ENCODE measurements around the gene TPT1.
"Not testable (repeated sequence)": the region's sequence is repeated elsewhere in the genome, so short reads cannot be mapped to it uniquely, and the experiment has no call there.

Gene TPT1

DNA sequence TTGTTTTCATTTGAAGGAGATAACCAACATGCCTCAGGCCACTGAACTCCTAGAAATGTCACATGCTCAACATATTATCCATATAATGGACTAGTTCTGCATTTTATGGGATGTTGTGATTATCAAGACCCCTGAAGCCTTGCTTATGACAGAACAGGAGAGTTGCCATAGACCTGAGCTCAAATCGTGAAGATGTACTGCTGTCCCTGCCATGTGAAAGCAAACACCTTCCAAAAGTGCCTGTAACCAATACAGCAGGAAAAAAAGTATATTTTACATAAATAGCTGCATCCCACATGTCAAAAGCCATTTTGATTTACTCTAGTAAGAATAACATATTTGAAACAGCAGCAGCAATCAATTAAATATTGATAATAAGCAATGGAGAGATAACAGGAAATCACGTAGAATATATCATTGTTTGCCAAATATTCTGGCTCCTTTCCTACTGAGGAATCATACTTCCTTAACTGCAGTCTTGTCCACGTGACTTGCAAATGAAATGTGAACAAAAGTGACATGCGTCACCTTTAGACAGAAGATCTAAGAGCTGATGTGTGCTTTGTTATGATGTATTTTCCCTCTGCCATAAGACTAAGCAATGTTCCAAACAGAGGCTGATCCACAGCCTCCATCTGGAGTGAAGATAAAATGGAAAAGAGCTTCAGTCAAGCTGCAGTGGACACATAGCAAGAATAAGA is 43.6 kb upstream of the TPT1 start:
- TF ChIP-seq CTCF (IDR thresholded peaks at IDR 0.05; ENCODE audit: insufficient read depth, low read length, missing control alignments): no peak
- H3K4me3 ChIP-seq (ENCODE audit: low read depth, low read length): no peak overlapping the region
- POLR2A ChIA-PET: no interaction called here
- CTCF ChIA-PET: interaction anchor here (1.0 to 4.0 kb wide), 3 partner anchors 10 to 128 kb away, joined by 3 to 30 read pairs (median 29); no protein-coding TSS in a partner anchor
- DNase-seq (ENCODE audit: low read depth, low spot score): no peak

DNA sequence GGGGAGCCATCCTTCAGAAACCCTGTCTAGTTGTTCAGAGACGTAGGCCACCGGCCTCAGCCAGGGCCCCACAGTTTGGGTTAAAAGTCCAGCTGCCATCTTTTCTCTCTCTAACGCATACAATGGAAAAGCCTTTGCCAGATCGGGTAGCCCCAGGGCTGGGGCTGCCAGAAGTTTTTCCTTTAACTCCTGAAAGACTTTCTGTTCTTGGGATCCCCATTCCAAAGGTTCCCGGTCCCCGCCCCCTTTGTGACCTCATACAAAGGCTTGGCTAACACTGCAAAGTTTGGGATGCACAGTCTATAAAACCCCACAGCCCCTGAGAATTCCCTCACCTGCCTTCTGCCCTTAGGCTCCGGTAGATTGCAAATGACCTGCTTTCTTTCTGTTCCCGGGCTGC is 41.8 kb upstream of the TPT1 start:
- POLR2A ChIA-PET; DNase-seq (ENCODE audit: low read depth, low spot score); H3K4me3 ChIP-seq (ENCODE audit: low read depth, low read length): not testable (repeated sequence)
- CTCF ChIA-PET: interaction anchor here (3.8 to 4.0 kb wide), 2 partner anchors 12 kb away, joined by 29 to 30 read pairs; no protein-coding TSS in a partner anchor

DNA sequence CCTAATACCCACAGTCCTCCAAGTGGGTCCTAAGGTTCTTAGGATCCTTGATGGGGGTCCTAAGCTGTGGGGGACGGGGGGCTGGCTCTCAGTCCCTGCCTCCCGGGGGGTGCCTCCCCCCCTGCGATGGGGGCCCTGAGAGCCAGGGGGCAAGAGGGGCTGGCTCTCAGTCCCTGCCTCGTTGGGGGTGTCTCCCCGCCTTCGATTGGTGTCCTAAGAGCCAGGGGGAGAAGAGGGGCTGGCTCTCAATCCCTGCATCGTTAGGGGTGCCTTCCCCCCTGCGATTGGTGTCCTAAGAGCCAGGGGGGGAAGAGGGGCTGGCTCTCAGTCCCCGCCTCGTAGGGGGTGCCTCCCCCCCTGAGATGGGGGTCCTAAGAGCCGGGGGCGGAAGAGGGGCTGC is 40.2 kb upstream of the TPT1 start:
- ChIA-PET POLR2A (no interaction called here), CTCF (no interaction called here)
- TF ChIP-seq CTCF (IDR thresholded peaks at IDR 0.05; ENCODE audit: insufficient read depth, low read length, missing control alignments): no peak
- no peak for DNase-seq (ENCODE audit: low read depth, low spot score)
- H3K4me3 ChIP-seq (ENCODE audit: low read depth, low read length): no peak overlapping the region

- H3K4me3 ChIP-seq (ENCODE audit: low read depth, low read length); CTCF ChIA-PET; DNase-seq (ENCODE audit: low read depth, low spot score); POLR2A ChIA-PET: not testable (repeated sequence)
Observed at GRCh38 chr13:45380708-45381107, 39.7 kb upstream of the TPT1 start.

GRCh38 chr13:45379516-45379915 is 38.5 kb upstream of the TPT1 start:
- CTCF ChIA-PET, POLR2A ChIA-PET: not testable (repeated sequence)

DNA sequence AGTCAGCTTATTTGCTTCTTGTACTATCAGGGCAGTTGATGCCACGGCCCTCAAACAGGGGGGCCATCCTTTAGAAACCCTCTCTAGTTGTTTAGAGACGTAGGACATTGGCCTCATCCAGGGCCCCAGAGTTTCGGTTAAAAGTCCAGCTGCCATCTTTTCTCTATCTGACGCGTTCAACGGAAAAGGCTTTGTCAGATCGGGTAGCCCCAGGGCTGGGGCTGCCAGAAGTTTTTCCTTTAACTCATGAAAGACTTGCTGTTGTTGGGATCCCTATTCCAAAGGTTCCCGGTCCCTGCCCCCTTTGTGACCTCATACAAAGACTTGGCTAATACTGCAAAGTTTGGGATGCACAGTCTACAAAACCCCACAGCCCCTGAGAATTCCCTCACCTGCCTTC is 37.8 kb upstream of the TPT1 start:
- H3K4me3 ChIP-seq (ENCODE audit: low read depth, low read length); POLR2A ChIA-PET; DNase-seq (ENCODE audit: low read depth, low spot score); CTCF ChIA-PET: not testable (repeated sequence)

More at GRCh38 chr13:45379516-45379915, 38.5 kb upstream of the TPT1 start:
- DNase-seq (ENCODE audit: low read depth, low spot score); H3K4me3 ChIP-seq (ENCODE audit: low read depth, low read length): not testable (repeated sequence)

GRCh38 chr13:45377314-45377713 is 36.3 kb upstream of the TPT1 start:
- POLR2A ChIA-PET: not testable (repeated sequence)
- CTCF ChIA-PET: interaction anchor here (3.3 kb wide), 1 partner anchor 16 kb away, joined by 14 read pairs; no protein-coding TSS in a partner anchor

GRCh38 chr13:45376651-45377050 is 35.7 kb upstream of the TPT1 start:
- DNase-seq (ENCODE audit: low read depth, low spot score); POLR2A ChIA-PET; H3K4me3 ChIP-seq (ENCODE audit: low read depth, low read length): not testable (repeated sequence)
- CTCF ChIA-PET: interaction anchor here (3.3 kb wide), 1 partner anchor 16 kb away, joined by 14 read pairs; no protein-coding TSS in a partner anchor

More at GRCh38 chr13:45377314-45377713, 36.3 kb upstream of the TPT1 start:
- not testable (repeated sequence) for H3K4me3 ChIP-seq (ENCODE audit: low read depth, low read length); DNase-seq (ENCODE audit: low read depth, low spot score)

- DNase-seq (ENCODE audit: low read depth, low spot score): no peak
- ChIA-PET CTCF (interaction anchor here (3.3 kb wide), 1 partner anchor 18 kb away, joined by 14 read pairs; no protein-coding TSS in a partner anchor), POLR2A (no interaction called here)
- TF ChIP-seq CTCF (IDR thresholded peaks at IDR 0.05; ENCODE audit: insufficient read depth, low read length, missing control alignments): no peak
- no peak overlapping the region for H3K4me3 ChIP-seq (ENCODE audit: low read depth, low read length)
Observed at GRCh38 chr13:45374917-45375316, 33.9 kb upstream of the TPT1 start.
